Measurements from ENCODE around the gene PTGES3.

Gene PTGES3

GRCh38 chr12:56616925-56617324, 71.2 kb downstream of the PTGES3 start:
- TF ChIP-seq EZH2 (IDR thresholded peaks at IDR 0.05; ENCODE audit: borderline replicate concordance, low read length): no peak
- TF ChIP-seq CTCF (IDR thresholded peaks at IDR 0.05; ENCODE audit: low read length): no peak
- Histone ChIP-seq H3F3A (ENCODE audit: insufficient read depth, low read length) (no peaks in the 10 kb centered on the region), H3K9ac (ENCODE audit: low read length) (no peak overlapping the region), H3K79me2 (ENCODE audit: insufficient read depth, low read length) (peaks cover 31% of the 10 kb centered on the region), H4K20me1 (ENCODE audit: insufficient read depth, low read length) (no peaks in the 10 kb centered on the region), H3K9me3 (ENCODE audit: low read length) (no peaks in the 10 kb centered on the region), H3K9me2 (ENCODE audit: low read depth, low read length) (no peaks in the 10 kb centered on the region), H3K36me3 (ENCODE audit: insufficient read depth, low read length) (peaks cover 94% of the 10 kb centered on the region), H3K4me3 (ENCODE audit: low read depth, low read length, poor library complexity, severe bottlenecking) (no peak overlapping the region), H3K4me2 (ENCODE audit: low read length) (no peak overlapping the region), H3K4me1 (ENCODE audit: insufficient read depth, low read length, severe bottlenecking) (no peaks in the 10 kb centered on the region), H3K27me3 (ENCODE audit: insufficient read depth, low read length) (no peaks in the 10 kb centered on the region), H2AFZ (ENCODE audit: low read length) (no peak overlapping the region), H3K27ac (ENCODE audit: low read depth, low read length, poor library complexity, severe bottlenecking) (no peak overlapping the region)

- Histone ChIP-seq H3K36me3 (ENCODE audit: insufficient read depth, low read length) (peaks cover 96% of the 10 kb centered on the region), H3K27me3 (ENCODE audit: insufficient read depth, low read length) (no peaks in the 10 kb centered on the region), H3K79me2 (ENCODE audit: insufficient read depth, low read length) (peaks cover 25% of the 10 kb centered on the region), H3K4me2 (ENCODE audit: low read length) (no peak overlapping the region), H2AFZ (ENCODE audit: low read length) (no peak overlapping the region), H3K4me3 (ENCODE audit: low read depth, low read length, poor library complexity, severe bottlenecking) (no peak overlapping the region), H3K4me1 (ENCODE audit: insufficient read depth, low read length, severe bottlenecking) (no peaks in the 10 kb centered on the region), H3K9ac (ENCODE audit: low read length) (no peak overlapping the region), H3K27ac (ENCODE audit: low read depth, low read length, poor library complexity, severe bottlenecking) (no peak overlapping the region), H3K9me3 (ENCODE audit: low read length) (no peaks in the 10 kb centered on the region), H3K9me2 (ENCODE audit: low read depth, low read length) (no peaks in the 10 kb centered on the region), H4K20me1 (ENCODE audit: insufficient read depth, low read length) (no peaks in the 10 kb centered on the region), H3F3A (ENCODE audit: insufficient read depth, low read length) (no peaks in the 10 kb centered on the region)
- TF ChIP-seq CTCF (IDR thresholded peaks at IDR 0.05; ENCODE audit: low read length): no peak
- TF ChIP-seq EZH2 (IDR thresholded peaks at IDR 0.05; ENCODE audit: borderline replicate concordance, low read length): no peak
Observed at GRCh38 chr12:56616244-56616643, 71.8 kb downstream of the PTGES3 start.

GRCh38 chr12:56614627-56615026, 73.5 kb downstream of the PTGES3 start:
- H3K27ac ChIP-seq (ENCODE audit: low read depth, low read length, poor library complexity, severe bottlenecking): no peak overlapping the region
- H3K9me2 ChIP-seq (ENCODE audit: low read depth, low read length): no peaks in the 10 kb centered on the region
- H4K20me1 ChIP-seq (ENCODE audit: insufficient read depth, low read length): no peaks in the 10 kb centered on the region
- peaks cover 13% of the 10 kb centered on the region for H3K79me2 ChIP-seq (ENCODE audit: insufficient read depth, low read length)
- no peaks in the 10 kb centered on the region for H3K9me3 ChIP-seq (ENCODE audit: low read length)
- no peak overlapping the region for H3K4me3 ChIP-seq (ENCODE audit: low read depth, low read length, poor library complexity, severe bottlenecking)
- H3K4me2 ChIP-seq (ENCODE audit: low read length): no peak overlapping the region
- H3K9ac ChIP-seq (ENCODE audit: low read length): no peak overlapping the region
- no peaks in the 10 kb centered on the region for H3F3A ChIP-seq (ENCODE audit: insufficient read depth, low read length)
- H3K36me3 ChIP-seq (ENCODE audit: insufficient read depth, low read length): peaks cover 98% of the 10 kb centered on the region
- no peaks in the 10 kb centered on the region for H3K27me3 ChIP-seq (ENCODE audit: insufficient read depth, low read length)
- H2AFZ ChIP-seq (ENCODE audit: low read length): no peak overlapping the region
- no peaks in the 10 kb centered on the region for H3K4me1 ChIP-seq (ENCODE audit: insufficient read depth, low read length, severe bottlenecking)
- TF ChIP-seq EZH2 (IDR thresholded peaks at IDR 0.05; ENCODE audit: borderline replicate concordance, low read length) (no peak), CTCF (IDR thresholded peaks at IDR 0.05; ENCODE audit: low read length) (no peak)

Data from OCI-LY1 (cell line).